ENCODE measurements around the gene GCAT.

DNA sequence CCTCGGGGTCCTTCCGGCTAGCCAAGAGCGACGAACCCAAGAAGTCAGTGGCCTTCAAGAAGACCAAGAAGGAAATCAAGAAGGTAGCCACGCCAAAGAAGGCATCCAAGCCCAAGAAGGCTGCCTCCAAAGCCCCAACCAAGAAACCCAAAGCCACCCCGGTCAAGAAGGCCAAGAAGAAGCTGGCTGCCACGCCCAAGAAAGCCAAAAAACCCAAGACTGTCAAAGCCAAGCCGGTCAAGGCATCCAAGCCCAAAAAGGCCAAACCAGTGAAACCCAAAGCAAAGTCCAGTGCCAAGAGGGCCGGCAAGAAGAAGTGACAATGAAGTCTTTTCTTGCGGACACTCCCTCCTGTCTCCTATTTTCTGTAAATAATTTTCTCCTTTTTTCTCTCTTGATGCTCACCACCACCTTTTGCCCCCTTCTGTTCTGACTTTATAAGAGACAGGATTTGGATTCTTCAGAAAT is 1.9 kb upstream of the GCAT start:
- TF ChIP-seq, protein P1, sequence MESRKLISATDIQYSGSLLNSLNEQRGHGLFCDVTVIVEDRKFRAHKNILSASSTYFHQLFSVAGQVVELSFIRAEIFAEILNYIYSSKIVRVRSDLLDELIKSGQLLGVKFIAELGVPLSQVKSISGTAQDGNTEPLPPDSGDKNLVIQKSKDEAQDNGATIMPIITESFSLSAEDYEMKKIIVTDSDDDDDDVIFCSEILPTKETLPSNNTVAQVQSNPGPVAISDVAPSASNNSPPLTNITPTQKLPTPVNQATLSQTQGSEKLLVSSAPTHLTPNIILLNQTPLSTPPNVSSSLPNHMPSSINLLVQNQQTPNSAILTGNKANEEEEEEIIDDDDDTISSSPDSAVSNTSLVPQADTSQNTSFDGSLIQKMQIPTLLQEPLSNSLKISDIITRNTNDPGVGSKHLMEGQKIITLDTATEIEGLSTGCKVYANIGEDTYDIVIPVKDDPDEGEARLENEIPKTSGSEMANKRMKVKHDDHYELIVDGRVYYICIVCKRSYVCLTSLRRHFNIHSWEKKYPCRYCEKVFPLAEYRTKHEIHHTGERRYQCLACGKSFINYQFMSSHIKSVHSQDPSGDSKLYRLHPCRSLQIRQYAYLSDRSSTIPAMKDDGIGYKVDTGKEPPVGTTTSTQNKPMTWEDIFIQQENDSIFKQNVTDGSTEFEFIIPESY (IDR thresholded peaks at IDR 0.05; ENCODE audit: borderline replicate concordance, low read depth), result no peak
- TF ChIP-seq, protein P2, sequence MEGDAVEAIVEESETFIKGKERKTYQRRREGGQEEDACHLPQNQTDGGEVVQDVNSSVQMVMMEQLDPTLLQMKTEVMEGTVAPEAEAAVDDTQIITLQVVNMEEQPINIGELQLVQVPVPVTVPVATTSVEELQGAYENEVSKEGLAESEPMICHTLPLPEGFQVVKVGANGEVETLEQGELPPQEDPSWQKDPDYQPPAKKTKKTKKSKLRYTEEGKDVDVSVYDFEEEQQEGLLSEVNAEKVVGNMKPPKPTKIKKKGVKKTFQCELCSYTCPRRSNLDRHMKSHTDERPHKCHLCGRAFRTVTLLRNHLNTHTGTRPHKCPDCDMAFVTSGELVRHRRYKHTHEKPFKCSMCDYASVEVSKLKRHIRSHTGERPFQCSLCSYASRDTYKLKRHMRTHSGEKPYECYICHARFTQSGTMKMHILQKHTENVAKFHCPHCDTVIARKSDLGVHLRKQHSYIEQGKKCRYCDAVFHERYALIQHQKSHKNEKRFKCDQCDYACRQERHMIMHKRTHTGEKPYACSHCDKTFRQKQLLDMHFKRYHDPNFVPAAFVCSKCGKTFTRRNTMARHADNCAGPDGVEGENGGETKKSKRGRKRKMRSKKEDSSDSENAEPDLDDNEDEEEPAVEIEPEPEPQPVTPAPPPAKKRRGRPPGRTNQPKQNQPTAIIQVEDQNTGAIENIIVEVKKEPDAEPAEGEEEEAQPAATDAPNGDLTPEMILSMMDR (IDR thresholded peaks at IDR 0.05), result no peak
